Activated CD4-positive, alpha-beta T cell treated with anti-CD3 and anti-CD28 coated beads, Interleukin-2, amount 10 ng/mL, durations not matched to agents 7 days and 5 days (primary cell): ENCODE data around the gene RNF39. TPM values are rescaled to one million over a fixed set of nuclear protein-coding genes. Genes with fewer than 3 reads are reported as not detected.
"Not testable (repeated sequence)": the region's sequence is repeated elsewhere in the genome, so short reads cannot be mapped to it uniquely, and the experiment has no call there.

Experiments used
- CTCF ChIA-PET: fragments of 350-600 bp; sonication (Branson Sonifier 250); formaldehyde crosslinking; loops from one replicate; lab custom pipeline; 2021; ENCODE audit warnings: antibody characterized with exemption; lab: Charles Lee
- POLR2A ChIA-PET: fragments of 350-600 bp; sonication (Branson Sonifier 250); formaldehyde crosslinking; loops from one replicate; lab custom pipeline; 2021; ENCODE audit warnings: antibody characterized with exemption; lab: Charles Lee
- DNase-seq: peaks from one replicate; pipeline ENCODE4 v3.0.0-alpha.2; 2020
- H3K27ac Mint-ChIP-seq: one replicate; pipeline ENCODE4 v1.8.0; 2021; ENCODE audit warnings: mild to moderate bottlenecking, moderate library complexity, mixed read lengths
- H3K27me3 Mint-ChIP-seq: one replicate; pipeline ENCODE4 v1.8.0; 2021; ENCODE audit warnings: mixed read lengths
- H3K36me3 Mint-ChIP-seq: one replicate; pipeline ENCODE4 v1.8.0; 2021; ENCODE audit warnings: low read depth, mixed read lengths
- H3K4me1 Mint-ChIP-seq: one replicate; pipeline ENCODE4 v1.8.0; 2021; ENCODE audit warnings: mixed read lengths
- H3K4me3 Mint-ChIP-seq: one replicate; pipeline ENCODE4 v1.8.0; 2021; ENCODE audit warnings: mild to moderate bottlenecking, moderate library complexity, mixed read lengths
- H3K9me3 Mint-ChIP-seq: one replicate; pipeline ENCODE4 v1.8.0; 2021; ENCODE audit warnings: mixed read lengths
- total RNA-seq, 2 experiments: library from RNA; stranded (reverse); gene quantifications; one replicate each; pipeline ENCODE4 v1.2.3, GENCODE V29; 2021

Gene RNF39
- total RNA-seq, 2 experiments from 2014 or later: not detected

- ChIA-PET POLR2A (no interaction called here), CTCF (no interaction called here)
- Mint-ChIP-seq H3K27ac (no peak overlapping the region), H3K4me1 (peaks cover 9% of the 10 kb centered on the region), H3K4me3 (no peak overlapping the region), H3K36me3 (peaks cover 2% of the 10 kb centered on the region), H3K27me3 (no peaks in the 10 kb centered on the region), H3K9me3 (no peaks in the 10 kb centered on the region)
- no peak for DNase-seq
These were observed 31.8 kb downstream of the RNF39 start for GRCh38 chr6:30043744-30044143.

- ChIA-PET CTCF (interaction anchor here (0.7 to 1.9 kb wide), 3 partner anchors 11 to 80 kb away, joined by 3 to 5 read pairs (median 3); partner anchors contain the start of gene PPP1R11), POLR2A (no interaction called here)
- no peak overlapping the region for H3K4me3 Mint-ChIP-seq
- H3K36me3 Mint-ChIP-seq: peaks cover 2% of the 10 kb centered on the region
- H3K4me1 Mint-ChIP-seq: peaks cover 9% of the 10 kb centered on the region
- no peaks in the 10 kb centered on the region for H3K9me3 Mint-ChIP-seq
- no peak overlapping the region for H3K27ac Mint-ChIP-seq
- no peaks in the 10 kb centered on the region for H3K27me3 Mint-ChIP-seq
- DNase-seq: no peak
These were observed 32.7 kb downstream of the RNF39 start for GRCh38 chr6:30042914-30043313.

- CTCF ChIA-PET: interaction anchor here (0.6 to 1.9 kb wide), 4 partner anchors 11 to 81 kb away, joined by 3 to 5 read pairs (median 4); partner anchors contain the start of gene PPP1R11
These were observed 33.1 kb downstream of the RNF39 start for GRCh38 chr6:30042476-30042875.

GRCh38 chr6:30041821-30042220 lies 33.7 kb downstream of the RNF39 start:
- no peak overlapping the region for H3K4me3 Mint-ChIP-seq
- DNase-seq: no peak
- H3K27me3 Mint-ChIP-seq: no peaks in the 10 kb centered on the region
- POLR2A ChIA-PET: no interaction called here
- peaks cover 2% of the 10 kb centered on the region for H3K36me3 Mint-ChIP-seq
- peaks cover 3% of the 10 kb centered on the region for H3K4me1 Mint-ChIP-seq
- no peaks in the 10 kb centered on the region for H3K9me3 Mint-ChIP-seq
- no peak overlapping the region for H3K27ac Mint-ChIP-seq
- CTCF ChIA-PET: interaction anchor here (1.9 kb wide), 1 partner anchor 24 kb away, joined by 5 read pairs; the partner anchor contains the start of gene PPP1R11

More at GRCh38 chr6:30042476-30042875, 33.1 kb downstream of the RNF39 start:
- no peaks in the 10 kb centered on the region for H3K9me3 Mint-ChIP-seq
- no peak overlapping the region for H3K27ac Mint-ChIP-seq
- H3K36me3 Mint-ChIP-seq: peaks cover 2% of the 10 kb centered on the region
- no peaks in the 10 kb centered on the region for H3K27me3 Mint-ChIP-seq
- H3K4me3 Mint-ChIP-seq: no peak overlapping the region
- DNase-seq: no peak
- POLR2A ChIA-PET: no interaction called here
- H3K4me1 Mint-ChIP-seq: peaks cover 9% of the 10 kb centered on the region

GRCh38 chr6:30041221-30041620 lies 34.3 kb downstream of the RNF39 start:
- Mint-ChIP-seq H3K36me3 (peaks cover 2% of the 10 kb centered on the region), H3K27me3 (no peaks in the 10 kb centered on the region), H3K9me3 (no peaks in the 10 kb centered on the region), H3K4me1 (peaks cover 2% of the 10 kb centered on the region), H3K27ac (no peak overlapping the region), H3K4me3 (no peak overlapping the region)
- DNase-seq: no peak
- ChIA-PET CTCF (interaction anchor here (1.9 kb wide), 1 partner anchor 25 kb away, joined by 5 read pairs; the partner anchor contains the start of gene PPP1R11), POLR2A (no interaction called here)

GRCh38 chr6:30037182-30037788 lies 38.3 kb downstream of the RNF39 start:
- H3K4me3 Mint-ChIP-seq: no peak overlapping the region
- no peak overlapping the region for H3K27ac Mint-ChIP-seq
- POLR2A ChIA-PET: no interaction called here
- no peaks in the 10 kb centered on the region for H3K4me1 Mint-ChIP-seq
- no peaks in the 10 kb centered on the region for H3K27me3 Mint-ChIP-seq
- DNase-seq: no peak
- H3K36me3 Mint-ChIP-seq: peaks cover 2% of the 10 kb centered on the region
- no peaks in the 10 kb centered on the region for H3K9me3 Mint-ChIP-seq
- CTCF ChIA-PET: interaction anchor here (0.6 to 0.7 kb wide), 2 partner anchors 102 to 1115 kb away, joined by 3 read pairs; no protein-coding TSS in a partner anchor

GRCh38 chr6:30035784-30036183 lies 39.8 kb downstream of the RNF39 start:
- Mint-ChIP-seq H3K4me3 (no peak overlapping the region), H3K27ac (no peak overlapping the region), H3K27me3 (no peaks in the 10 kb centered on the region), H3K9me3 (no peaks in the 10 kb centered on the region), H3K4me1 (no peaks in the 10 kb centered on the region), H3K36me3 (peaks cover 2% of the 10 kb centered on the region)
- no peak for DNase-seq
- ChIA-PET CTCF (interaction anchor here (0.8 kb wide), 1 partner anchor 14 kb away, joined by 4 read pairs; no protein-coding TSS in a partner anchor), POLR2A (no interaction called here)

- H3K4me3 Mint-ChIP-seq, H3K27ac Mint-ChIP-seq, H3K9me3 Mint-ChIP-seq, POLR2A ChIA-PET, H3K27me3 Mint-ChIP-seq, H3K4me1 Mint-ChIP-seq, H3K36me3 Mint-ChIP-seq, DNase-seq: not testable (repeated sequence)
- CTCF ChIA-PET: interaction anchor here (1.6 kb wide), 1 partner anchor 185 kb away, joined by 3 read pairs; no protein-coding TSS in a partner anchor
These were observed 42.1 kb downstream of the RNF39 start for GRCh38 chr6:30033440-30033839.

- CTCF ChIA-PET: interaction anchor here (0.8 to 1.5 kb wide), 2 partner anchors 11 to 29 kb away, joined by 3 read pairs; partner anchors contain the start of gene POLR1H
These were observed 44.2 kb downstream of the RNF39 start for GRCh38 chr6:30031381-30031780.

GRCh38 chr6:30029588-30029987 lies 46.0 kb downstream of the RNF39 start:
- H3K27ac Mint-ChIP-seq: no peak overlapping the region
- H3K9me3 Mint-ChIP-seq: no peaks in the 10 kb centered on the region
- ChIA-PET POLR2A (no interaction called here), CTCF (interaction anchor here (0.6 kb wide), 1 partner anchor 153 kb away, joined by 3 read pairs; no protein-coding TSS in a partner anchor)
- no peaks in the 10 kb centered on the region for H3K4me1 Mint-ChIP-seq
- no peaks in the 10 kb centered on the region for H3K27me3 Mint-ChIP-seq
- no peak overlapping the region for H3K4me3 Mint-ChIP-seq
- H3K36me3 Mint-ChIP-seq: peaks cover 2% of the 10 kb centered on the region
- DNase-seq: no peak

More at GRCh38 chr6:30031381-30031780, 44.2 kb downstream of the RNF39 start:
- no peak for DNase-seq
- H3K27me3 Mint-ChIP-seq: no peaks in the 10 kb centered on the region
- POLR2A ChIA-PET: no interaction called here
- H3K9me3 Mint-ChIP-seq: no peaks in the 10 kb centered on the region
- H3K27ac Mint-ChIP-seq: no peak overlapping the region
- H3K4me3 Mint-ChIP-seq: no peak overlapping the region
- no peaks in the 10 kb centered on the region for H3K4me1 Mint-ChIP-seq
- peaks cover 4% of the 10 kb centered on the region for H3K36me3 Mint-ChIP-seq

GRCh38 chr6:30025186-30025585 lies 50.4 kb downstream of the RNF39 start:
- POLR2A ChIA-PET: no interaction called here
- no peaks in the 10 kb centered on the region for H3K4me1 Mint-ChIP-seq
- no peak overlapping the region for H3K4me3 Mint-ChIP-seq
- CTCF ChIA-PET: interaction anchor here (1.1 kb wide), 1 partner anchor 30 kb away, joined by 3 read pairs; no protein-coding TSS in a partner anchor
- no peak for DNase-seq
- H3K27ac Mint-ChIP-seq: no peak overlapping the region
- H3K9me3 Mint-ChIP-seq: no peaks in the 10 kb centered on the region
- no peaks in the 10 kb centered on the region for H3K27me3 Mint-ChIP-seq
- H3K36me3 Mint-ChIP-seq: peaks cover 3% of the 10 kb centered on the region

- H3K27ac Mint-ChIP-seq, POLR2A ChIA-PET, H3K4me3 Mint-ChIP-seq, H3K27me3 Mint-ChIP-seq, H3K36me3 Mint-ChIP-seq, DNase-seq, H3K9me3 Mint-ChIP-seq, H3K4me1 Mint-ChIP-seq: not testable (repeated sequence)
- CTCF ChIA-PET: interaction anchor here (1.0 kb wide), 1 partner anchor 9 kb away, joined by 5 read pairs; no protein-coding TSS in a partner anchor
These were observed 52.9 kb downstream of the RNF39 start for GRCh38 chr6:30022712-30023111.

GRCh38 chr6:30022189-30022588 lies 53.4 kb downstream of the RNF39 start:
- no peak for DNase-seq
- no peaks in the 10 kb centered on the region for H3K9me3 Mint-ChIP-seq
- ChIA-PET POLR2A (no interaction called here), CTCF (interaction anchor here (1.6 kb wide), 1 partner anchor 13 kb away, joined by 4 read pairs; no protein-coding TSS in a partner anchor)
- no peak overlapping the region for H3K4me3 Mint-ChIP-seq
- H3K27me3 Mint-ChIP-seq: no peaks in the 10 kb centered on the region
- H3K4me1 Mint-ChIP-seq: no peaks in the 10 kb centered on the region
- no peak overlapping the region for H3K27ac Mint-ChIP-seq
- H3K36me3 Mint-ChIP-seq: peaks cover 5% of the 10 kb centered on the region
